Sigmoid colon (tissue), 7 donors: ENCODE measurements around the gene DKC1. TPM values are rescaled to one million over a fixed set of nuclear protein-coding genes. Genes with fewer than 3 reads are reported as not detected.
"Not testable (repeated sequence)": the region's sequence is repeated elsewhere in the genome, so short reads cannot be mapped to it uniquely, and the experiment has no call there.

Experiments used
- DNase-seq: peaks from one replicate; pipeline ENCODE4 v3.0.0-alpha.2; 2019
- H3K27ac ChIP-seq, 4 donors: fragments of 200-600 bp; sonication (generic); one replicate each; pipeline ENCODE4 v1.5.1; 2016 to 2019; ENCODE audit warnings: mild to moderate bottlenecking in 1 of 4
- H3K27me3 ChIP-seq, 3 donors: fragments of 200-600 bp; sonication (generic); one replicate each; pipeline ENCODE4 v1.5.1; 2019; ENCODE audit warnings: mild to moderate bottlenecking in 1 of 3
- H3K36me3 ChIP-seq, 4 donors: fragments of 200-600 bp; sonication (generic); one replicate each; pipeline ENCODE4 v1.5.1; 2016 to 2019
- H3K4me1 ChIP-seq, 4 donors: fragments of 200-600 bp; sonication (generic); one replicate each; pipeline ENCODE4 v1.5.1; 2017 to 2019
- H3K4me3 ChIP-seq, 4 donors: fragments of 200-600 bp; sonication (generic); one replicate each; pipeline ENCODE4 v1.5.1; 2017 to 2019; ENCODE audit warnings: mild to moderate bottlenecking in 2 of 4, moderate library complexity in 1 of 4
- H3K9me3 ChIP-seq, 4 donors: fragments of 200-600 bp in 3 of 4; sonication (generic) in 3 of 4; one replicate each; pipeline versions ENCODE4 v1.5.1 to v1.6.1; 2013 to 2019
- CTCF ChIP-seq, 4 experiments: fragments of 450-650 bp in 3 of 4; fragments of 200-600 bp in 1 of 4; IDR thresholded peaks; one replicate each; pipeline ENCODE4 v1.5.1; 2016 to 2019; ENCODE audit warnings: antibody characterized with exemption in 4 of 4, mild to moderate bottlenecking in 3 of 4, moderate library complexity in 2 of 4
- EP300 ChIP-seq, 4 donors: sonication (generic); formaldehyde crosslinking; IDR thresholded peaks; one replicate each; pipeline ENCODE4 v1.6.1; 2017; ENCODE audit warnings: antibody characterized with exemption in 4 of 4
- POLR2A ChIP-seq, 2 donors: fragments of 450-650 bp; IDR thresholded peaks; one replicate each; pipeline ENCODE4 v1.6.1; 2016; ENCODE audit warnings: antibody characterized with exemption in 2 of 2, mild to moderate bottlenecking in 2 of 2, moderate library complexity in 2 of 2
- POLR2AphosphoS5 ChIP-seq, 4 donors: sonication (generic); formaldehyde crosslinking; IDR thresholded peaks; one replicate each; pipeline ENCODE4 v1.6.1; 2017; ENCODE audit warnings: antibody characterized with exemption in 4 of 4
- WGBS, 2 donors: extraction: QIAGEN DNeasy Blood & Tissue Kit; methylation state at CpG; one replicate each; pipeline ENCODE4 v1.1.7; 2013; 5-methylcytosine and 5-hydroxymethylcytosine counted together
- intact Hi-C: fragments of 100-400 bp; cut with DNase I; formaldehyde crosslinking; loops from one replicate; pipeline ENCODE4 v1.15.1; 2023
- polyA plus RNA-seq, 3 donors: library from polyadenylated mRNA; stranded (reverse); fragments of 200-250 nt; gene quantifications; one replicate each; pipeline ENCODE4 v1.2.3, GENCODE V29; 2013
- total RNA-seq, 4 donors: library from RNA; depleted of rRNA; stranded (reverse); fragments of >200 nt; gene quantifications; one replicate each; pipeline ENCODE4 v1.1.0, GENCODE V29; 2016
- donor health status: healthy with polysubstance abuse.
- donor health status: Bipolar disorder and iron deficiency.
- donor health status: healthy.

The DKC1 gene
- total and polyA plus RNA-seq, 7 donors: 18.2 to 47.5 (median 20.0) TPM

DNA sequence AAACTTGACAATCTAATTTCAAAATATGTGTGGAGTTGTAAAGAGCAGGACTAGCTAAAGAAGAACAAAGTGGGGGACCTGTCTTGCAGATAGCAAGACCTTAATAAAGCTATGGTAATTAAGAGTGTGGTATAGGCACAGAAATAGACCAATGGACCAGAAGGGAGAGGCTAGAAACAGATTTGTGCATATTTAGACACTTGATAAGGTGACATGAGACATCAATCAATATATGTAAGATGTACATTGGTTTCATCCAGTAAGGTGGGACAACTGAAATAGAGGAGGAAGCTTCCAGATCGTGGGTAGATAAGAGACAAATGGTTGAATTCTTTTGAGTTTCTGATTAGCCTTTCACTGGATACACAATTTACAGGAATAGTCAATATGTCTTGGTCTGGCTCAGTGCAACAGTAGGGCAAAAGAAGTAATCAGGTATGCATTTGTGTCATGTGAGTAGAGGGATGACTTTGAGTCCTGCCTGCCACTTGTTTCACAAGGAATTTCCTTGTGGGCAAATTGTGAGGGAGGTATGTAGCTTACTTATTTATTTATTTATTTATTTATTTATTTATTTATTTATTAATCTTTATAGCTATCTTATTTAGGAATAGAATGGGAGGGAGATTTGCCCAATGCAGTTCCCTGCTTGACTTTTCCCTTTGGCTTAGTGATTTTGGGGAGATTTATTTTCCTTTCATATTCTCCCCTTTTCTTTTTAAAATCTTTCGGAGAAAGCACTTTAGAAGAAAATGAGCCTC is 49.9 kb downstream of the DKC1 start:
- TF ChIP-seq POLR2AphosphoS5 (IDR thresholded peaks at IDR 0.05): no peak
- TF ChIP-seq CTCF (IDR thresholded peaks at IDR 0.05): no peak
- no peak for TF ChIP-seq POLR2A (IDR thresholded peaks at IDR 0.05)
- H3K4me3 ChIP-seq: no peak overlapping the region
- no peaks in the 10 kb centered on the region for H3K4me1 ChIP-seq
- no peak overlapping the region for H3K27ac ChIP-seq
- no peaks in the 10 kb centered on the region for H3K36me3 ChIP-seq
- no peak for DNase-seq
- WGBS, 2 donors: 92 to 96% methylated on average over 2 of the region's 2 CpGs
- intact Hi-C loops: no loop called here
- no peaks in the 10 kb centered on the region for H3K9me3 ChIP-seq
- H3K27me3 ChIP-seq: no peaks in the 10 kb centered on the region

DNA sequence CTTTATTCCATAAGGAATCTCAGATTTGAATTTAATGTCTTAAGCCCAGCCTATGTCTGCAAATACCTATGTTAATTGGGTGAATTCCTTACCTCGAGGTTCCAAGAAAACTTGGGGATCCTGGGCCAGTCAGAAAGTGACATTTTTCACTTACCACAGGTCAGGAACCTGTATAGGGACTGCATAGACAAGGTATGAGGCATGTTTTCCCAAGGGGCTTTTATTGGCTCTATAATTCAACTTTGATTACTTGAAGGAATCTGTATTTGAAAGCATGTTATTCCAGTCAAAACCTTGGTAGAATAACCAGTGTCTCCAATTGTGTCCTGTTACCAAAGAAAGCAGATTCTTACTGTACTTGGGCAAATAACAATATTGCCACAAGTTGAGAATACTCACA is 51.1 kb downstream of the DKC1 start:
- Histone ChIP-seq H3K27me3 (no peaks in the 10 kb centered on the region), H3K36me3 (no peaks in the 10 kb centered on the region), H3K9me3 (no peaks in the 10 kb centered on the region), H3K4me3 (no peak overlapping the region), H3K27ac (no peak overlapping the region), H3K4me1 (no peaks in the 10 kb centered on the region)
- DNase-seq: no peak
- 46 to 70% methylated on average over 1 of the region's 1 CpG for WGBS, 2 donors
- intact Hi-C loops: no loop called here
- TF ChIP-seq EP300 (IDR thresholded peaks at IDR 0.05) (no peak), CTCF (IDR thresholded peaks at IDR 0.05) (no peak), POLR2A (IDR thresholded peaks at IDR 0.05) (no peak), POLR2AphosphoS5 (IDR thresholded peaks at IDR 0.05) (no peak)

DNA sequence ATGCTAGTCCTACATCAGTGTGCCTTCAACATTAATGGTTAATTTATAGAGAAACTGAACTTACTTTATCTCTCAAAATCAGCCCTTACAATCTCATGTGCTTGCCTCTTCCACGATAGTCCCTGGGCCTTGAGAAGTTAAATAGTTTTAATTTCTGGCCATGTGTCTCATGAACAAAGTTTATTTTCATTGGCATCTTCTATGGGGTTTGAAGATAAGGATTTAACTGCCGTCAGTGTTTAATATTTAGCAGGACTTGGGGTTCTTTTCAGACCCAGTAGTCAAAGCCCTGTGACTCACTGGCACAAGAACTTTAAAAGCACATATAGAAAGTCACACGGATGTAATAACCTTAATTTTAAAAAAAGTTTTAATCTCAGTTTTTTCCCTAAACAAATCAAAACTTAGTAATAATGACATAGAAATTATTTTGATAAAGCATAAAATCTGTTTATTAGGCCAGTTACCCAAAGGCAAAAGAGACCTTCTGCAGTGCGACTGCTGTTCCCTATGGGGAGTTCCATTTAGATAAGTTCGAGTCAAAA is 52.7 kb downstream of the DKC1 start:
- no peaks in the 10 kb centered on the region for H3K9me3 ChIP-seq
- no peak overlapping the region for H3K4me3 ChIP-seq
- intact Hi-C loops: no loop called here
- TF ChIP-seq POLR2AphosphoS5 (IDR thresholded peaks at IDR 0.05) (no peak), POLR2A (IDR thresholded peaks at IDR 0.05) (no peak), CTCF (IDR thresholded peaks at IDR 0.05) (no peak), EP300 (IDR thresholded peaks at IDR 0.05) (no peak)
- no peaks in the 10 kb centered on the region for H3K27me3 ChIP-seq
- no peak for DNase-seq
- H3K27ac ChIP-seq: no peak overlapping the region
- H3K36me3 ChIP-seq: no peaks in the 10 kb centered on the region
- 34 to 73% methylated on average over 5 of the region's 5 CpGs for WGBS, 2 donors
- H3K4me1 ChIP-seq: no peaks in the 10 kb centered on the region

DNA sequence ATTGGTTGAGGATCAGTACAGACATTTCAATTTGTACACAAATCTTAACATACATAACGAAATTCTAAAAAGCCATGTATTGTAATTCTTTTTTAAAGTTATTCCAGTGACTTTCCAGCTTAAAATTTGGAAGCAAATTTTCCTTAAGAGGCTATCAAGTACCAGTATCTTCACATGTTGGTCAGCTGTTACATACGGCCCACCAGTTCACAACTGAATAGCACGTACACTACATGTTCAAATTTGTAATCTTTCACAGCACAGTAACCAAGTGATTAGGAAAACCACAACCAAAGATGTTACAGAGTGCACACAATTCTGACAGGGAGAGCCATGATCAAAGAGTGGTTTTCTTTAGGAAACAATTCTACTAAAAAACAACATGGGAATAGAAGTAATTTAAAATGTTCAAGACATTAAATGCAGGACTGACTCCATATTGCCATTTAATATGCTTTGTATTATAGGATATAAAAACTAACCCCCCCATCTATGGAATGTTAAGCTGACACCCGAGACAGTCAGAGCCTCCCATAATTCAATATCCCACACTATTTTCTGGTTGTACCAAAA is 53.7 kb downstream of the DKC1 start:
- intact Hi-C loops, H3K27ac ChIP-seq, DNase-seq, H3K4me3 ChIP-seq, H3K27me3 ChIP-seq, H3K36me3 ChIP-seq, H3K4me1 ChIP-seq, H3K9me3 ChIP-seq: not testable (repeated sequence)
- WGBS, 2 donors: 77 to 97% methylated on average over 4 of the region's 4 CpGs

- WGBS, 2 donors: 98% methylated on average over 19 of the region's 19 CpGs
- H3K9me3 ChIP-seq, H3K36me3 ChIP-seq, H3K27ac ChIP-seq, H3K27me3 ChIP-seq, H3K4me1 ChIP-seq, DNase-seq, H3K4me3 ChIP-seq, intact Hi-C loops: not testable (repeated sequence)
These were observed 54.5 kb downstream of the DKC1 start for GRCh38 chrX:154817048-154817618.
